ENCODE data around the gene FNDC3B. TPM values are rescaled to one million over a fixed set of nuclear protein-coding genes. Genes with fewer than 3 reads are reported as not detected.

FNDC3B gene
- polyA plus RNA-seq, 1 donor: 25.9 TPM

DNA sequence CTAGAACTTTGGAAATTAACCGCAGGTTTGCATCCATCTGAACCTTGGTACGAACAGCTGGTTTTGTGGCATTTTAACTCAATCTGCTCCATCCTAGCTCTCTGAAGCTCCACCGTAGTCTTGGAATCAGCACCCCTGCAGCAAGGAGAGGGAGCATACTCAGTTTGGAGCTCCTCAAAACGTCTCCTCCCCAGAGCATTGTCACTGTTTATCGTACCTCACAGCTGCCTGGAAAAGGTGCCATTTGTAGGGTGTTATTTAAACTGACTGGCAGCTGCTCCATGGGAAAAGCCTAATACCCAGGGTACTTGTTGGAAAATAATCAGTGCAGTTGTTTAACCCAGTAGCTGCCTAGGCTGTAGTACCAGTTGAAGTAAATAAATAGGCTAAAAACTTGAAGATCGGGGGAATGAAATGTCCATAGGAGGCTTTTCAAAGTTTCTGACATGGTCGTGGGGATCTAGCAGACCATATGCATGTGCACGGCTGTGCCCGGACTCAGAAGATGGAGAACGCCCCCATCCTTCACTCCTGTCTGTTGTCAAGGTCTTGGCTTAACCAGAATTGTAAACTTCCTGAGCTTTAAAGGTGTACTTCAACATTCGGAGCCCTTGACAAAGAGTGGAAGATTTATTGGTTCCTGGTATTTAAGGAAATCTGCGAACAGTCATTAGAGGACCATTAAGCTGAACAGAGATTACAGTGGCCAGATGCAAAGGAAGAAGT lies 365.0 kb downstream of the FNDC3B start:
- Histone ChIP-seq H3K27me3 (ENCODE audit: control insufficient read depth, insufficient read depth, low read length) (no peaks in the 10 kb centered on the region), H3K9me3 (ENCODE audit: control insufficient read depth, low read depth, low read length) (no peaks in the 10 kb centered on the region), H3K27ac (ENCODE audit: low read length) (no peak overlapping the region), H3K4me1 (ENCODE audit: control insufficient read depth, insufficient read depth, low read length) (no peaks in the 10 kb centered on the region), H3K4me3 (ENCODE audit: low read length) (no peak overlapping the region), H3K36me3 (ENCODE audit: control insufficient read depth, insufficient read depth, low read length) (peaks cover 2% of the 10 kb centered on the region)
- 76% methylated on average over 2 of the region's 12 CpGs for WGBS (ENCODE audit: insufficient coverage, low lambda C conversion rate)
- DNase-seq: no peak

DNA sequence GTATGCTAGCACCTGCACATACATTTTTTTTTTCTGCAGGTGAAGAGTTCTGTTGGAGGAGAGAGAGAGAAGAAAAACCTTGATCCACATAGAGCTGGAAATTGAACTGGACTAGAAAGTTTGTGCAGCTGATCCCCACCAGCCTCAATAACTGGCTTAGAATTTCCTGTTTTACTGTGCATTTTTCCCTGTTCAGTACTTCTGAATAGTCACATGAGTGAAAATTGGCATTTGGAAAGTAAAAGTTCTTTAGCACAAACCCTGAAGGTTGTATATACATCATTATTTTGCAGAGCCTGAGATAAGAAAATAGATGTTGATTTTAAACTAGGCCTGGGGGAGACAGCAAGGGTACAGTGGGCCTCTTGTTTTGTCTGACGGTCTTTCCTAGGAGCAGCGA lies 366.5 kb downstream of the FNDC3B start:
- H3K9me3 ChIP-seq (ENCODE audit: control insufficient read depth, low read depth, low read length): no peaks in the 10 kb centered on the region
- no peak overlapping the region for H3K4me3 ChIP-seq (ENCODE audit: low read length)
- no peak overlapping the region for H3K27ac ChIP-seq (ENCODE audit: low read length)
- no peaks in the 10 kb centered on the region for H3K4me1 ChIP-seq (ENCODE audit: control insufficient read depth, insufficient read depth, low read length)
- H3K36me3 ChIP-seq (ENCODE audit: control insufficient read depth, insufficient read depth, low read length): no peaks in the 10 kb centered on the region
- no peaks in the 10 kb centered on the region for H3K27me3 ChIP-seq (ENCODE audit: control insufficient read depth, insufficient read depth, low read length)
- WGBS (ENCODE audit: insufficient coverage, low lambda C conversion rate): no CpG with 5 or more reads among the region's 2 CpGs
- no peak for DNase-seq

DNA sequence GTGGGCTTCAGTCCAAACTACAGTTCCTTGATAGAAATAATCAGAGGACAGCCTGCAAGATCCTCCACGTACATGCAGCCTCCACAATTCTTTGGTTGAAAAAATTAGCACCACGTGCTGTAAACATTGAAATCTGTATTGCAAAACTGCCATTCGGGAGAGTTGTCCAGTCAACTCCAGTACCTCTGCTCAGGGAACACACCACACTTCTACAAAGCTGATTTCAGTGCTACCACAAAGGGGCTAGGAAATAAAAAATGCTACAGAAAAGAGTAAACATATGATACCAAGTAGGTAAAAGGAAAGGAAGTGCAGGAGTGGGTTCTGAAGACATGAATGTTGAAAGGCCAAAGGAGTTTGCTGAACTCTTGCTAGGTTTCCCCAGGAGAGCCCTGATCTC lies 368.5 kb downstream of the FNDC3B start:
- DNase-seq: no peak
- Histone ChIP-seq H3K27me3 (ENCODE audit: control insufficient read depth, insufficient read depth, low read length) (no peaks in the 10 kb centered on the region), H3K9me3 (ENCODE audit: control insufficient read depth, low read depth, low read length) (no peaks in the 10 kb centered on the region), H3K27ac (ENCODE audit: low read length) (no peak overlapping the region), H3K36me3 (ENCODE audit: control insufficient read depth, insufficient read depth, low read length) (no peaks in the 10 kb centered on the region), H3K4me1 (ENCODE audit: control insufficient read depth, insufficient read depth, low read length) (no peaks in the 10 kb centered on the region), H3K4me3 (ENCODE audit: low read length) (no peak overlapping the region)
- no CpG with 5 or more reads among the region's 3 CpGs for WGBS (ENCODE audit: insufficient coverage, low lambda C conversion rate)

DNA sequence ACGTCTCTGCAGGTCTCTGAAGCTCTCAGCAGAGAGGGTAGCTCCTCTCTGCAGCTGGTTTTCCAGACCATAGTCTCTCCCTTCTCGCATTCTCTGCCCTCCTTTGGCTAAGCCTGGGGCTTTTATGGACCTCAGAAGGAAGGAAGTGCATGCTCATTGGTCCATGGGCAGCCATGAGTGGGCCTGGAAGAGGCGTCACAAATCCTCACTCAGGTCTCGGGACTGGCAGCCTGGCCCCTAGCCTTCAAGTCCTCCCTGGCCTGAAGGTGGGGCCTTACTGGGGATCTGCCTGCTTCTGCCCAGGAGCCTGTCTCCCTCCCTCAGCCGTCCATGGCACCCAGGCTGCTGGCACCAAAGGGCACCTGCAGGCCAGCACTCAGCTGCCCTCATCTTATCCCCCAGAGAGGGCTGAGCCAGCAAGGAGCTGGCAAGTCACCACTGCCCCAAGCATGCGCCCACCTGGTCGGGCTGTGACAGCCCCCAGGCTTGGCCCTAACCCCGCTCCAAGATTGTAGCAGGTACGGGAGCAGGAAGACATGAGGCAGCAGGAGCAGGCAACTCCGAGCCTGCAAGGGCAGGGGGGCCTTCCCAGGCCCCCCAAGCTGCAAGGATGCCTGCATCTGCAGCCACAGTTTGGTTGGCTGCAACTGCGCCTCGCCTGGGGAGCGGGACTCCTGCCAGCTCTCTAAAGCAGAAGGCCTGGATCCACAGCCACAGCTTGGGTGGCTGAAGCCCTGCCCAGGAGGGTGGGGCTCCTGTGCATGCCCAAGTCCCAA lies 371.5 kb downstream of the FNDC3B start:
- Histone ChIP-seq H3K4me3 (ENCODE audit: low read length) (no peak overlapping the region), H3K27ac (ENCODE audit: low read length) (no peak overlapping the region), H3K36me3 (ENCODE audit: control insufficient read depth, insufficient read depth, low read length) (no peaks in the 10 kb centered on the region), H3K9me3 (ENCODE audit: control insufficient read depth, low read depth, low read length) (no peaks in the 10 kb centered on the region), H3K27me3 (ENCODE audit: control insufficient read depth, insufficient read depth, low read length) (no peaks in the 10 kb centered on the region), H3K4me1 (ENCODE audit: control insufficient read depth, insufficient read depth, low read length) (no peaks in the 10 kb centered on the region)
- DNase-seq: no peak
- WGBS (ENCODE audit: insufficient coverage, low lambda C conversion rate): no CpG with 5 or more reads among the region's 13 CpGs

DNA sequence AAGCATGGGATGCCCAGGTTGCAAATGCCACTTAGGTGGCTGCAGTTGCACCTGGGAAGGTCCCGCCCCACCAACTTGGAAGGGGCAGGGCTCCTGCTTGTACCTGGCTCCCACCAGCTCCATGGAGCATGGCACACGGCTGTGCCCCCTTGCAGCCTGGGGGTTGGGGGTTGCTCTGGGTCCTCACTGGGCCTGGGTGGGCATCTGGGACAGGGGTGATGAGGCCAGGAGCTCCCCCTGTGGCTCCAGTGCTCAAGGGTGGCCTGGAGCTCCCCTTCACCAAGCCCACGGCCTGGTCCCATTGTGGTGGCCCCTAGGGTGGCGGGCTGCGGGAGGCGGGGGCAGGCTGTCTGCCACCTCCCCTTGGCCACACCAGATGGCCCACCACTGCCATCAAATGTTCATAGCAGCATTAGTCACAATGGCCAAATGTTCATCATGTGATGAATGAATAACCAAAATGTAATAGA lies 372.1 kb downstream of the FNDC3B start:
- DNase-seq: no peak
- Histone ChIP-seq H3K27ac (ENCODE audit: low read length) (no peak overlapping the region), H3K9me3 (ENCODE audit: control insufficient read depth, low read depth, low read length) (no peaks in the 10 kb centered on the region), H3K27me3 (ENCODE audit: control insufficient read depth, insufficient read depth, low read length) (no peaks in the 10 kb centered on the region), H3K4me3 (ENCODE audit: low read length) (no peak overlapping the region), H3K36me3 (ENCODE audit: control insufficient read depth, insufficient read depth, low read length) (no peaks in the 10 kb centered on the region), H3K4me1 (ENCODE audit: control insufficient read depth, insufficient read depth, low read length) (no peaks in the 10 kb centered on the region)
- no CpG with 5 or more reads among the region's 6 CpGs for WGBS (ENCODE audit: insufficient coverage, low lambda C conversion rate)

DNA sequence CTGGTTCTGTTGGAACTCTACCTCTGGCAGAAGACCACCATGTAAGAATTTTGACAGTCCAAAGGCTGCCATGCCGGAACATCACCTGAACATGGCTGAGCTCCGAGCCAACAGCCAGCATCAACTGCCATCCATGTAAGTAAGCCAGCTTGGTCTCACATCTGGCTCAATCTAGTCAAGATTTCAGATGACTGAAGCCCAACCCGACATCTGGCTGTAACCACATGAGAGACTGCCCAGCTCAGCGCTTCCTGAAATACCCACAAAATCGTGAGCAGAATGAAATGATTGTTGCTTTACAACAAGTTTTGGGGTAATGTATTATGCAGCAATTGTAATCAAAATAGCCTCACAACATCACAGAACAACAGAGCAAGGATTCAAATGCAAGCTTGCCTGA lies 375.9 kb downstream of the FNDC3B start:
- no peak for DNase-seq
- Histone ChIP-seq H3K36me3 (ENCODE audit: control insufficient read depth, insufficient read depth, low read length) (no peaks in the 10 kb centered on the region), H3K4me3 (ENCODE audit: low read length) (no peak overlapping the region), H3K4me1 (ENCODE audit: control insufficient read depth, insufficient read depth, low read length) (no peaks in the 10 kb centered on the region), H3K9me3 (ENCODE audit: control insufficient read depth, low read depth, low read length) (no peaks in the 10 kb centered on the region), H3K27me3 (ENCODE audit: control insufficient read depth, insufficient read depth, low read length) (no peaks in the 10 kb centered on the region), H3K27ac (ENCODE audit: low read length) (no peak overlapping the region)
- WGBS (ENCODE audit: insufficient coverage, low lambda C conversion rate): no CpG with 5 or more reads among the region's 5 CpGs

DNA sequence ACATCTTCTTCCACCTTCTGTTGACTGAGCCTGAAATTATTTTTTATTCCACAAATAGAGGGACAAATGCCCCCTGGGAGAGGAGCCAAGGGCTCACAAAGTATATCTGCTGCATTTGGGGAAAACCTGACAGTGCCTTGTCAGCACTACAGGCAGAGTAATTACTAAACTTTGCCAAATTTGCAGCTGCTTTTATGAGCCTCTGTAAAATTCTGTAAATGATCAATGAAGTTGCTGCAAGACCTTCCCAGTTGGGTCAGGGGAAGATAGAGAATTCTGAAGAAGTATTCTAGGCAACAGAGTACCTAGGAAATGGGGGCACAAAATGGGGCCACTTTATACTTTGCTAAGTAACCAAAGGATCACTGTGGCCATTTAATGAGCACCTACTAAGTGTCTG lies 398.3 kb downstream of the FNDC3B start:
- Histone ChIP-seq H3K9me3 (ENCODE audit: control insufficient read depth, low read depth, low read length) (no peaks in the 10 kb centered on the region), H3K27me3 (ENCODE audit: control insufficient read depth, insufficient read depth, low read length) (peaks cover 3% of the 10 kb centered on the region), H3K36me3 (ENCODE audit: control insufficient read depth, insufficient read depth, low read length) (no peaks in the 10 kb centered on the region), H3K4me1 (ENCODE audit: control insufficient read depth, insufficient read depth, low read length) (no peaks in the 10 kb centered on the region), H3K4me3 (ENCODE audit: low read length) (no peak overlapping the region), H3K27ac (ENCODE audit: low read length) (no peak overlapping the region)
- DNase-seq: no peak

DNA sequence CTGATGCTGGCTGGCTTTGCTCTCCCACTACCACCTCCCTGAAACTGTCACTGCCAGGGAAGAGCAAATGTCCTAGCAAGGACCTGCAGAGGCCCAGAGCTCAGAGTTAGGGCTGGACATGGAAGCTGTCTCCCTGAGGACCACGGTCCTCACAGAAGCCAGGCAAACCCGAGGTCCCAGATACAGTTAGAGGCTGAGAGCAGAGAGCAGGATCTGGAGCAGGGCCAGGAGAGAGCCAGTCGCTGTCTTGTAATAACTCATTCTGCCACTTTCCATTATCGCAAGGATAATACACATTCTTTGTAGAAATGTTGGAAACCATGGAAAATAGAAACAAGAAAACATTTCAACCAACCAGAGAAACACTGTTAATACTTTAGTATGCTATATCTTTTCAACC lies 398.8 kb downstream of the FNDC3B start:
- Histone ChIP-seq H3K27ac (ENCODE audit: low read length) (no peak overlapping the region), H3K9me3 (ENCODE audit: control insufficient read depth, low read depth, low read length) (no peaks in the 10 kb centered on the region), H3K4me3 (ENCODE audit: low read length) (no peak overlapping the region), H3K36me3 (ENCODE audit: control insufficient read depth, insufficient read depth, low read length) (no peaks in the 10 kb centered on the region), H3K4me1 (ENCODE audit: control insufficient read depth, insufficient read depth, low read length) (no peaks in the 10 kb centered on the region), H3K27me3 (ENCODE audit: control insufficient read depth, insufficient read depth, low read length) (peaks cover 3% of the 10 kb centered on the region)
- 80% methylated on average over 1 of the region's 4 CpGs for WGBS (ENCODE audit: insufficient coverage, low lambda C conversion rate)
- no peak for DNase-seq

DNA sequence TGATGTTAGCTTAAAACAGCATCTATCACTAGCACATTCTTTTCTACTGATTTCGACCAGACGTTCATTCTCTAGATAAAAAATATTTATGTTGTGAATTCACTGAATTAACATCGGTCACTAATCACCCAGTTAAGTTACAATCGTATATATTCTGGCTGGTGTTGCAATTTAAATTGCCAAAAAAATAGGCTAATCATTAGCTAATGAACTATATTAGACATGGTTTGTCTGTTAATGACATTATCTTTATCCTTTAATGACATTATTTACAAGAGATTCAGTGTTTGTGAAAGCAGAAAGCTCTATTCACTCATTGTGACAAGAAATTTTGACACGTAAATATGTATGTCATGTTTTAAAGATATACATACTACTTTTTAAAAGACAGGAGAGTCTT lies 402.2 kb downstream of the FNDC3B start:
- H3K27me3 ChIP-seq (ENCODE audit: control insufficient read depth, insufficient read depth, low read length): peaks cover 19% of the 10 kb centered on the region

DNA sequence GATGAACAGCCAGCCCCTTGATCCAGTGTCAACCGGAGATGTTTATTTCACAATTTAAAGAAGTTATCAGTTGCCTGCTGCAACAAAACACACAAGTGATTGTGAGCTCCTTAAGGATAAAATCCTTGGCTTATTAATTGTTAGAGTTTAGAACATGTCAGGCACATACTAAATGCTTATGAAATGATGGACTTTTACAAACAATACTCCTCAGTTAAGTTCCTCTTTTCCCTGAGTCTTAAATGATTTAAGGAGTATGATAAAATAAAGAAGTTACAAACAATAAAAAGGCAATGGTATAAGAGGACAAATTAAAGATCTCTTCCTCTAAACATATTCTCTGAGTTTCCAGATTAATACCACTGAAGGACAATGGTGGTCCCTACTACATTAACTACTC lies 403.2 kb downstream of the FNDC3B start:
- no peak for DNase-seq
- Histone ChIP-seq H3K9me3 (ENCODE audit: control insufficient read depth, low read depth, low read length) (no peaks in the 10 kb centered on the region), H3K27me3 (ENCODE audit: control insufficient read depth, insufficient read depth, low read length) (peaks cover 28% of the 10 kb centered on the region), H3K36me3 (ENCODE audit: control insufficient read depth, insufficient read depth, low read length) (no peaks in the 10 kb centered on the region), H3K27ac (ENCODE audit: low read length) (no peak overlapping the region), H3K4me3 (ENCODE audit: low read length) (no peak overlapping the region), H3K4me1 (ENCODE audit: control insufficient read depth, insufficient read depth, low read length) (no peaks in the 10 kb centered on the region)
- WGBS (ENCODE audit: insufficient coverage, low lambda C conversion rate): no CpG with 5 or more reads among the region's 1 CpG

More for the DNA sequence above, 402.2 kb downstream of the FNDC3B start:
- no peak for DNase-seq
- Histone ChIP-seq H3K36me3 (ENCODE audit: control insufficient read depth, insufficient read depth, low read length) (no peaks in the 10 kb centered on the region), H3K4me3 (ENCODE audit: low read length) (no peak overlapping the region), H3K27ac (ENCODE audit: low read length) (no peak overlapping the region), H3K9me3 (ENCODE audit: control insufficient read depth, low read depth, low read length) (no peaks in the 10 kb centered on the region), H3K4me1 (ENCODE audit: control insufficient read depth, insufficient read depth, low read length) (no peaks in the 10 kb centered on the region)
- no CpG with 5 or more reads among the region's 5 CpGs for WGBS (ENCODE audit: insufficient coverage, low lambda C conversion rate)
